CD4-positive, alpha-beta memory T cell (primary cell): ENCODE measurements around the gene PPARA. TPM values are rescaled to one million over a fixed set of nuclear protein-coding genes. Genes with fewer than 3 reads are reported as not detected.
A peak's percentile ranks its signal among the peaks of the same experiment; 100 is the strongest.

Source experiments
- CTCF ChIA-PET: fragments of 350-600 bp; sonication (Branson Sonifier 250); formaldehyde crosslinking; loops from one replicate; lab custom pipeline; 2021; ENCODE audit warnings: inconsistent platforms; ENCODE audit not compliant: partially characterized antibody; lab: Charles Lee
- POLR2A ChIA-PET: fragments of 350-600 bp; sonication (Branson Sonifier 250); formaldehyde crosslinking; loops from one replicate; lab custom pipeline; 2021; ENCODE audit not compliant: partially characterized antibody; lab: Charles Lee
- DNase-seq, 5 donors: peaks; one replicate each; pipeline versions ENCODE4 v3.0.0 to v3.0.0-alpha.2; 2020 to 2022; ENCODE audit warnings: mixed read lengths in 1 of 5
- H3K27ac ChIP-seq: one replicate; pipeline ENCODE4 v1.7.0; 2013; ENCODE audit warnings: low read depth, low read length
- H3K27me3 ChIP-seq: 2 replicates; pipeline ENCODE4 v1.7.0; 2013; ENCODE audit warnings: mild to moderate bottlenecking, low read length, moderate library complexity; ENCODE audit not compliant: insufficient read depth
- H3K36me3 ChIP-seq: 2 replicates; pipeline ENCODE4 v1.7.0; 2013; ENCODE audit warnings: mild to moderate bottlenecking, low read length, moderate library complexity; ENCODE audit not compliant: insufficient read depth
- H3K4me1 ChIP-seq: 2 replicates; pipeline ENCODE4 v1.7.0; 2013; ENCODE audit warnings: mild to moderate bottlenecking, low read length, moderate library complexity; ENCODE audit not compliant: insufficient read depth
- H3K4me3 ChIP-seq, 2 donors: one replicate each; pipeline ENCODE4 v1.7.0; 2013; ENCODE audit warnings: low read length in 2 of 2, mild to moderate bottlenecking in 1 of 2
- H3K9me3 ChIP-seq, 2 donors: one replicate each; pipeline ENCODE4 v1.7.0; 2013; ENCODE audit warnings: low read length in 2 of 2, control low read depth in 1 of 2; ENCODE audit not compliant: control insufficient read depth in 1 of 2
- H3K27ac Mint-ChIP-seq, 7 donors: one replicate each; pipeline ENCODE4 v1.8.0; 2020 to 2021; ENCODE audit warnings: mixed read lengths in 7 of 7, mild to moderate bottlenecking in 6 of 7, inconsistent platforms in 3 of 7, moderate library complexity in 3 of 7
- H3K27me3 Mint-ChIP-seq, 2 donors: one replicate each; pipeline ENCODE4 v1.8.0; 2020 to 2021; ENCODE audit warnings: mixed read lengths in 2 of 2
- H3K36me3 Mint-ChIP-seq, 2 donors: one replicate each; pipeline ENCODE4 v1.8.0; 2020 to 2021; ENCODE audit warnings: mixed read lengths in 2 of 2, inconsistent platforms in 1 of 2, mild to moderate bottlenecking in 1 of 2
- H3K4me1 Mint-ChIP-seq, 4 donors: one replicate each; pipeline ENCODE4 v1.8.0; 2020 to 2021; ENCODE audit warnings: mixed read lengths in 4 of 4, mild to moderate bottlenecking in 1 of 4
- H3K4me3 Mint-ChIP-seq, 8 donors: one replicate each; pipeline ENCODE4 v1.8.0; 2020 to 2021; ENCODE audit warnings: mixed read lengths in 8 of 8, mild to moderate bottlenecking in 7 of 8, moderate library complexity in 6 of 8, inconsistent platforms in 3 of 8
- H3K9me3 Mint-ChIP-seq, 8 donors: one replicate each; pipeline ENCODE4 v1.8.0; 2020 to 2021; ENCODE audit warnings: mixed read lengths in 8 of 8, mild to moderate bottlenecking in 5 of 8, inconsistent platforms in 3 of 8, moderate library complexity in 1 of 8
- intact Hi-C: fragments of 100-400 bp; cut with micrococcal nuclease; formaldehyde crosslinking; loops from one replicate; pipeline ENCODE4 v1.15.1; 2023
- polyA plus RNA-seq, 2 donors: library from polyadenylated mRNA; unstranded; fragments of 300-500 nt; fragmentation: Illumina TruSeq; gene quantifications; one replicate each; pipeline ENCODE4 v1.2.3, GENCODE V29; 2021
- total RNA-seq, 2 experiments: library from RNA; stranded (reverse); gene quantifications; one replicate each; pipeline ENCODE4 v1.2.3, GENCODE V29; 2021

Gene PPARA
- total and polyA plus RNA-seq, 4 experiments from 2014 or later, result 0.91 to 23.2 (median 13.5) TPM

- Histone ChIP-seq H3K4me1 (no peaks in the 10 kb centered on the region), H3K27me3 (no peaks in the 10 kb centered on the region), H3K27ac (no peak overlapping the region), H3K9me3 (no peaks in the 10 kb centered on the region), H3K4me3 (no peak overlapping the region), H3K36me3 (no peaks in the 10 kb centered on the region)
- Mint-ChIP-seq H3K4me1 (no peaks in the 10 kb centered on the region), H3K27me3 (no peaks in the 10 kb centered on the region), H3K4me3 (no peak overlapping the region), H3K9me3 (no peaks in the 10 kb centered on the region), H3K36me3 (no peaks in the 10 kb centered on the region), H3K27ac (peak overlapping the region in 2 of 7 donors; percentile 49 to 68)
- intact Hi-C loops, result no loop called here
- DNase-seq, result no peak
- CTCF ChIA-PET, result interaction anchor here (0.9 to 1.7 kb wide), 7 partner anchors 116 to 191 kb away, joined by 3 to 5 read pairs (median 4); partner anchors contain the start of gene GTSE1
- POLR2A ChIA-PET, result no interaction called here
These were observed 25.8 kb upstream of the PPARA start for GRCh38 chr22:46124383-46125144.

- Histone ChIP-seq H3K36me3 (no peaks in the 10 kb centered on the region), H3K27me3 (no peaks in the 10 kb centered on the region), H3K4me3 (no peak overlapping the region), H3K9me3 (no peaks in the 10 kb centered on the region), H3K4me1 (no peaks in the 10 kb centered on the region), H3K27ac (no peak overlapping the region)
- no peaks in the 10 kb centered on the region for H3K27me3 Mint-ChIP-seq
- no peaks in the 10 kb centered on the region for H3K4me1 Mint-ChIP-seq
- no peaks in the 10 kb centered on the region for H3K36me3 Mint-ChIP-seq
- ChIA-PET CTCF (interaction anchor here (0.8 to 1.7 kb wide), 6 partner anchors 117 to 190 kb away, joined by 3 to 5 read pairs (median 4); no protein-coding TSS in a partner anchor), POLR2A (no interaction called here)
- H3K27ac Mint-ChIP-seq, result no peak overlapping the region
- intact Hi-C loops, result no loop called here
- DNase-seq, result no peak
- H3K4me3 Mint-ChIP-seq, result no peak overlapping the region
- no peaks in the 10 kb centered on the region for H3K9me3 Mint-ChIP-seq
These were observed 25.0 kb upstream of the PPARA start for GRCh38 chr22:46125311-46125710.

GRCh38 chr22:46125816-46126765 is 24.2 kb upstream of the PPARA start:
- ChIA-PET CTCF (interaction anchor here (0.8 to 1.7 kb wide), 4 partner anchors 118 to 187 kb away, joined by 3 to 5 read pairs (median 4); no protein-coding TSS in a partner anchor), POLR2A (no interaction called here)
- Histone ChIP-seq H3K4me1 (no peaks in the 10 kb centered on the region), H3K27me3 (no peaks in the 10 kb centered on the region), H3K4me3 (no peak overlapping the region), H3K9me3 (no peaks in the 10 kb centered on the region), H3K27ac (no peak overlapping the region), H3K36me3 (no peaks in the 10 kb centered on the region)
- intact Hi-C loops, result no loop called here
- Mint-ChIP-seq H3K36me3 (no peaks in the 10 kb centered on the region), H3K9me3 (no peaks in the 10 kb centered on the region), H3K4me3 (no peak overlapping the region), H3K27ac (no peak overlapping the region), H3K27me3 (no peaks in the 10 kb centered on the region), H3K4me1 (no peaks in the 10 kb centered on the region)
- no peak for DNase-seq

- H3K27ac ChIP-seq, result no peak overlapping the region
- no peak overlapping the region for H3K4me3 ChIP-seq
- H3K27me3 Mint-ChIP-seq, result no peaks in the 10 kb centered on the region
- no peaks in the 10 kb centered on the region for H3K9me3 ChIP-seq
- H3K4me3 Mint-ChIP-seq, result no peak overlapping the region
- no peak for DNase-seq
- intact Hi-C loops, result no loop called here
- CTCF ChIA-PET, result no interaction called here
- H3K27ac Mint-ChIP-seq, result no peak overlapping the region
- no peaks in the 10 kb centered on the region for H3K9me3 Mint-ChIP-seq
- H3K36me3 ChIP-seq, result no peaks in the 10 kb centered on the region
- H3K27me3 ChIP-seq, result no peaks in the 10 kb centered on the region
- H3K36me3 Mint-ChIP-seq, result no peaks in the 10 kb centered on the region
- no peaks in the 10 kb centered on the region for H3K4me1 ChIP-seq
- no peaks in the 10 kb centered on the region for H3K4me1 Mint-ChIP-seq
- POLR2A ChIA-PET, result no interaction called here
These were observed 23.4 kb upstream of the PPARA start for GRCh38 chr22:46126853-46127385.

- Histone ChIP-seq H3K9me3 (no peaks in the 10 kb centered on the region), H3K4me1 (no peaks in the 10 kb centered on the region), H3K36me3 (no peaks in the 10 kb centered on the region), H3K4me3 (no peak overlapping the region), H3K27ac (no peak overlapping the region), H3K27me3 (no peaks in the 10 kb centered on the region)
- H3K27ac Mint-ChIP-seq, result no peak overlapping the region
- no peaks in the 10 kb centered on the region for H3K27me3 Mint-ChIP-seq
- intact Hi-C loops, result no loop called here
- ChIA-PET CTCF (interaction anchor here (1.5 kb wide), 1 partner anchor 121 kb away, joined by 4 read pairs; no protein-coding TSS in a partner anchor), POLR2A (no interaction called here)
- no peaks in the 10 kb centered on the region for H3K9me3 Mint-ChIP-seq
- no peak overlapping the region for H3K4me3 Mint-ChIP-seq
- H3K36me3 Mint-ChIP-seq, result no peaks in the 10 kb centered on the region
- H3K4me1 Mint-ChIP-seq, result no peaks in the 10 kb centered on the region
- DNase-seq, result no peak
These were observed 22.8 kb upstream of the PPARA start for GRCh38 chr22:46127556-46127955.

GRCh38 chr22:46128606-46129005 is 21.7 kb upstream of the PPARA start:
- Mint-ChIP-seq H3K4me3 (no peak overlapping the region), H3K9me3 (no peaks in the 10 kb centered on the region), H3K27ac (no peak overlapping the region), H3K27me3 (no peaks in the 10 kb centered on the region), H3K4me1 (no peaks in the 10 kb centered on the region), H3K36me3 (no peaks in the 10 kb centered on the region)
- Histone ChIP-seq H3K27me3 (no peaks in the 10 kb centered on the region), H3K4me3 (no peak overlapping the region), H3K36me3 (no peaks in the 10 kb centered on the region), H3K9me3 (no peaks in the 10 kb centered on the region), H3K4me1 (no peaks in the 10 kb centered on the region), H3K27ac (no peak overlapping the region)
- CTCF ChIA-PET, result interaction anchor here (1.5 kb wide), 1 partner anchor 122 kb away, joined by 4 read pairs; no protein-coding TSS in a partner anchor
- no peak for DNase-seq
- POLR2A ChIA-PET, result no interaction called here
- intact Hi-C loops, result no loop called here
